Measurements from ENCODE around the gene CAPZB. TPM values are rescaled to one million over a fixed set of nuclear protein-coding genes. Genes with fewer than 3 reads are reported as not detected.

Gene CAPZB
- total RNA-seq, 1 donor from 2014 or later = 334 TPM

DNA sequence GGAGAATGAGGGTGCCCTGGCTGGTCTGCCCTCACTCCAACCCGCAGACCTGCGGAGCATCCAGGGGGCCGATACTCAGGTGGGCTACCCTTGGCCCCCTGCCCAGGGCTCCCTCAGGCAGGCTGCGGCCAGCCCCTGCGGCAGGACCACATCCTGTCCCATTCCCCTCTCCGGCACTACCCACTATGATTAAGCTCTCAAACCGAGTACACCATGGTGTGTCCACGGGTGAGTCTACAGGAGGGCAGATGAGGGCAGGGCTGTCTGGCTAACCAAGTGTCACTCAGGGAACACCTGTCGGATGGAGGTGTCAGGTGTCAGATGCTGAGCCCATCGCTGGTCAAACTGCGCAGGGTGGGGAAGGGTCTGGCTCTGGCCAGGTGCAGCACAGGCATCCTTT is 126.0 kb downstream of the CAPZB start:
- H3K9me3 Mint-ChIP-seq = no peaks in the 10 kb centered on the region
- H3K27ac Mint-ChIP-seq = no peak overlapping the region
- peaks cover 65% of the 10 kb centered on the region for H3K36me3 Mint-ChIP-seq (ENCODE audit: low read depth)
- peaks cover 13% of the 10 kb centered on the region for H3K4me1 Mint-ChIP-seq
- ATAC-seq (ENCODE audit: low read depth) (no peak), DNase-seq (no peak)
- ChIA-PET CTCF (no interaction called here), POLR2A (no interaction called here)
- H3K27me3 Mint-ChIP-seq = no peaks in the 10 kb centered on the region
- intact Hi-C loops (cut with micrococcal nuclease) = no loop called here
- no peak overlapping the region for H3K4me3 Mint-ChIP-seq
- TF ChIP-seq, protein P1, sequence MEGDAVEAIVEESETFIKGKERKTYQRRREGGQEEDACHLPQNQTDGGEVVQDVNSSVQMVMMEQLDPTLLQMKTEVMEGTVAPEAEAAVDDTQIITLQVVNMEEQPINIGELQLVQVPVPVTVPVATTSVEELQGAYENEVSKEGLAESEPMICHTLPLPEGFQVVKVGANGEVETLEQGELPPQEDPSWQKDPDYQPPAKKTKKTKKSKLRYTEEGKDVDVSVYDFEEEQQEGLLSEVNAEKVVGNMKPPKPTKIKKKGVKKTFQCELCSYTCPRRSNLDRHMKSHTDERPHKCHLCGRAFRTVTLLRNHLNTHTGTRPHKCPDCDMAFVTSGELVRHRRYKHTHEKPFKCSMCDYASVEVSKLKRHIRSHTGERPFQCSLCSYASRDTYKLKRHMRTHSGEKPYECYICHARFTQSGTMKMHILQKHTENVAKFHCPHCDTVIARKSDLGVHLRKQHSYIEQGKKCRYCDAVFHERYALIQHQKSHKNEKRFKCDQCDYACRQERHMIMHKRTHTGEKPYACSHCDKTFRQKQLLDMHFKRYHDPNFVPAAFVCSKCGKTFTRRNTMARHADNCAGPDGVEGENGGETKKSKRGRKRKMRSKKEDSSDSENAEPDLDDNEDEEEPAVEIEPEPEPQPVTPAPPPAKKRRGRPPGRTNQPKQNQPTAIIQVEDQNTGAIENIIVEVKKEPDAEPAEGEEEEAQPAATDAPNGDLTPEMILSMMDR (IDR thresholded peaks at IDR 0.05) = no peak

DNA sequence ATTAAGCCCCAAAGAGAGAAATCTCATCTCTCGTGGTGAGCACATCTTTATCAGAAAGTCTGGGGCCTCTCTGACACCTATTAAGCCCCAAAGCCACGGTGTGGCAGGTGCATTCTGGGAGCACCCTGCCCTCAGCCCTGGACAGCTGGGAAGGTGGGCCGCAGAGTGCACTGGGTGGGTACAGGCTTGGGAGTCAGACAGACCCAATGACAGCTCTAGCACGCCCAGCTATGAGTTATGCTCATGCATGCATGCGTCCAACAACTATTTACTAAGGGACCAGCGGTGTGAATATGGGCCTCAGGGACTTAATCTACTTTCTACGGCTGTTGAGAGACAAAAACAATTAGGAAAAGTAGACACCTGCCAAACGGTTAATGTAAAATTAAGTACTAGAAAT is 126.6 kb downstream of the CAPZB start:
- H3K36me3 Mint-ChIP-seq (ENCODE audit: low read depth) = peaks cover 68% of the 10 kb centered on the region

DNA sequence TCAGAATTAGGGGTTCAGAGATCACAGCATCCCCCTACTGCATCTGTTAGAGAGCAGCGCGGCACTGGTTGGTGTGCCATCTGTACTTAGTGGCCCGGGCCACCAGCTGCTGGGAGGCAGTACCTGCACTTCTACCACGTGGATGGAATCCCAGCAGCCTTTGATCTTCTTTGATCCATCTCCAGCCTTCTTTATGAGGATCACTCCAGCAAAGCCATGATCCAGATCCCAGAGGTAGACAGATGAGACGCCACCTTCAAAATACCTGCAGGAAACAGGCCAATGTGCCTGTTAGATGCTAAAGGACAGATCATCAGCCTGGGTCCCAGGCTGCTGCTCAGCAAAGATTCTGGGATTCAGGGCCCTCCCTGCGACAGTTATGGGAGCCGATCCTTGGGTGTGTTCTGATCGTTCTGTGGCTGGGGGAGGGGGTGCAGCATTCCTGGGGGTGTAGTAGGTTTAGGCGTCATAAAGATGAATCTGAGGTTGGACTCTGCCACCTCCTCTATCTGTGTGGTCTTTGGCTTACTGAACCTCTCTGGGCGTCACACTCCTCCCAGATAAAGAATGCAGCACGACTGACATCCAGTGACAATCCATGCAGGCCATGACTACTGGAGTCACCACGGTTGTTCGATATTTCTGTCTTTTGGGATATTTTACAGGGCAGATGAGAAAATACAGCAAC is 127.9 kb downstream of the CAPZB start:
- Mint-ChIP-seq H3K36me3 (ENCODE audit: low read depth) (peaks cover 71% of the 10 kb centered on the region), H3K4me3 (no peak overlapping the region), H3K27ac (no peak overlapping the region), H3K4me1 (peaks cover 13% of the 10 kb centered on the region), H3K9me3 (no peaks in the 10 kb centered on the region), H3K27me3 (no peaks in the 10 kb centered on the region)
- ATAC-seq (ENCODE audit: low read depth) = no peak
- ChIA-PET CTCF (no interaction called here), POLR2A (no interaction called here)
- intact Hi-C loops (cut with micrococcal nuclease) = no loop called here
- DNase-seq = no peak
- TF ChIP-seq, protein P1 (IDR thresholded peaks at IDR 0.05) = no peak

More for the DNA sequence above, 126.6 kb downstream of the CAPZB start:
- Mint-ChIP-seq H3K9me3 (no peaks in the 10 kb centered on the region), H3K4me3 (no peak overlapping the region), H3K4me1 (peaks cover 13% of the 10 kb centered on the region), H3K27ac (no peak overlapping the region), H3K27me3 (no peaks in the 10 kb centered on the region)
- DNase-seq = no peak
- no peak for ATAC-seq (ENCODE audit: low read depth)
- ChIA-PET CTCF (no interaction called here), POLR2A (no interaction called here)
- TF ChIP-seq, protein P1 (IDR thresholded peaks at IDR 0.05) = no peak
- intact Hi-C loops (cut with micrococcal nuclease) = no loop called here

DNA sequence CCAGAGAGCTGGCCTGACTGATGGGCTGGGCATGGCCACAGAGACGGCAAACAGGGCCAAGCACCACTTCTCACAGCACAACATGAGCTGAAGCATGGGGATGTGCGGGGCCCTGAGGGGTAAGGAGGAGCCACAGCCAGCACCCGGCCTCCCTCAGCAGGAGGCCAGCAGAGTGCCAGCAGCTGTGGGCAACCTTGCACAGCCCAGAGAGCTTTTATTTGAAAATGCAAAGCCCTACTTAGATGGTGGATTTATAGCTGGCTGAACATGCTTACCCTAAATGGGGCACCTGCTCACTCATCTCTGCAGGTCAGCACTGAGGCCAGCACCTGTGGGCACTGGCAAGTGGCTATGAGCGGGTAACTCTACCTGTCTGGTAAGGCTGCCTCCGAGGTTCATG is 129.1 kb downstream of the CAPZB start:
- ATAC-seq (ENCODE audit: low read depth) = no peak
- Mint-ChIP-seq H3K9me3 (no peaks in the 10 kb centered on the region), H3K27me3 (no peaks in the 10 kb centered on the region), H3K36me3 (ENCODE audit: low read depth) (peaks cover 82% of the 10 kb centered on the region), H3K4me3 (no peak overlapping the region), H3K4me1 (peaks cover 13% of the 10 kb centered on the region), H3K27ac (no peak overlapping the region)
- TF ChIP-seq, protein P1 (IDR thresholded peaks at IDR 0.05) = no peak
- CTCF ChIA-PET = no interaction called here
- intact Hi-C loops (cut with micrococcal nuclease) = no loop called here
- no peak for DNase-seq
- POLR2A ChIA-PET = no interaction called here

DNA sequence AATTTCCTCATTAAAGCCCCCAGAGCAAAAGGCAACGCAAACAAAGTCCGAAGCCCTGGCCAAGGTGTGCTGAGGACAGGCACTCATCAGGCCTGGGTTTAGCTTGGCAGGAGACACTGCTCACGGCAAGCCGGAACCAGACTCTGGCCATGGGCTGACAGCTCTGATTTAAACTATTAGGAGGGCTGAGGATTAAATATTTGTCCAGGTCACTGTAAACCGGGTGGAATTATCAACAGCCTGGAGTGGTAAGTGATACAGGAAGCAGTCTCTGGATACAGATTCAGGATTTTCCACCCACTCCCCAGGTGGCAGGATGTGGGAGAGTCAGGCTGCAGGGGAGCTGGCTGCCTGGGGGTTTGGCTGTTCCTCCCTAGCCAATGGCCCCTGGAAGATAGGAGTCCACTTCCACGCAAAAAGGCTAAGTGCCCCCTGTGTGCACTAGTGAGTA is 130.8 kb downstream of the CAPZB start:
- no peaks in the 10 kb centered on the region for H3K27me3 Mint-ChIP-seq
- no peak overlapping the region for H3K4me3 Mint-ChIP-seq
- ChIA-PET CTCF (no interaction called here), POLR2A (no interaction called here)
- intact Hi-C loops (cut with micrococcal nuclease) = no loop called here
- H3K36me3 Mint-ChIP-seq (ENCODE audit: low read depth) = peaks cover 83% of the 10 kb centered on the region
- H3K4me1 Mint-ChIP-seq = no peaks in the 10 kb centered on the region
- TF ChIP-seq, protein P1 (IDR thresholded peaks at IDR 0.05) = no peak
- no peak overlapping the region for H3K27ac Mint-ChIP-seq
- ATAC-seq (ENCODE audit: low read depth) (no peak), DNase-seq (no peak)
- no peaks in the 10 kb centered on the region for H3K9me3 Mint-ChIP-seq
